ENCODE results near the gene TDRKH. TPM values are rescaled to one million over a fixed set of nuclear protein-coding genes. Genes with fewer than 3 reads are reported as not detected.

The TDRKH gene
- total RNA-seq, 2 donors from 2014 or later = 6.8 to 9.1 TPM

DNA sequence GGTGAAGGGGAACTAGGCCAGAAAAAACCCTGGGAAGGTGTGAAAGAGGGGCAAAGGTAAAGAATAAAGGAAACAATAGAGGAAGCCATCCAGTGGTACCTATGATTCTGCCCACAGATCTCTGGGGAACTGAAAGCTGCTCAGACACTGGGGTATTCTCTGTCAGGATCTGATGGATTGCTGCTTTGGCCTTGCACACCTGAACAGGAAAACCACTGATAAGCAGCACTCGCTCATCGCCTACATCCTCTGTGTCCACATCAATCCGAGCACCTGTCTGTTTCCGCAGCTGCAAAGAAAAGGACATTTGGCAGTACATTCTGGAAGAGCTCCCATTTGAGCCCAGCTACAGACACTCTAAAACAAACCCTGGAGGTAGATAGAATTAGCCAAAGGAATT, 10.4 kb downstream of the TDRKH start:
- TF ChIP-seq, protein P1, sequence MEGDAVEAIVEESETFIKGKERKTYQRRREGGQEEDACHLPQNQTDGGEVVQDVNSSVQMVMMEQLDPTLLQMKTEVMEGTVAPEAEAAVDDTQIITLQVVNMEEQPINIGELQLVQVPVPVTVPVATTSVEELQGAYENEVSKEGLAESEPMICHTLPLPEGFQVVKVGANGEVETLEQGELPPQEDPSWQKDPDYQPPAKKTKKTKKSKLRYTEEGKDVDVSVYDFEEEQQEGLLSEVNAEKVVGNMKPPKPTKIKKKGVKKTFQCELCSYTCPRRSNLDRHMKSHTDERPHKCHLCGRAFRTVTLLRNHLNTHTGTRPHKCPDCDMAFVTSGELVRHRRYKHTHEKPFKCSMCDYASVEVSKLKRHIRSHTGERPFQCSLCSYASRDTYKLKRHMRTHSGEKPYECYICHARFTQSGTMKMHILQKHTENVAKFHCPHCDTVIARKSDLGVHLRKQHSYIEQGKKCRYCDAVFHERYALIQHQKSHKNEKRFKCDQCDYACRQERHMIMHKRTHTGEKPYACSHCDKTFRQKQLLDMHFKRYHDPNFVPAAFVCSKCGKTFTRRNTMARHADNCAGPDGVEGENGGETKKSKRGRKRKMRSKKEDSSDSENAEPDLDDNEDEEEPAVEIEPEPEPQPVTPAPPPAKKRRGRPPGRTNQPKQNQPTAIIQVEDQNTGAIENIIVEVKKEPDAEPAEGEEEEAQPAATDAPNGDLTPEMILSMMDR (IDR thresholded peaks at IDR 0.05) = no peak

DNA sequence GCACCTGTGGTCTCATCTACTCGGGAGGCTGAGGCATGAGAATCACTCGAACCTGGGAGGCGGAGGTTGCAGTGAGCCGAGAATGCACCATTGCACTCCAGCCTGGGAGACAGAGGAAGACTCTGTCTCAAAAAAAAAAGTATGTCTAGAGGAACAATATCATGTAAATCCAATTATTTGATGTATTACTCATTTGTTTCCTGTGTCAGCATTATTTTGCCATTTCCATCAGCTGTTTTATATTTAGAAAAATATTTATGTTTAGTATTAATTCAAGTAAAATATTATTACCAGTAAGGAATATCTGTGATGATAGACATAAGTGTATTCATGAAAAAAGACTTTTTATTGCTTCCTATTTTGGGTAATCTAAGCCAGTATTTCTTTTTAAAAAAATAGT, 13.0 kb downstream of the TDRKH start:
- Histone ChIP-seq H3K4me1 (no peaks in the 10 kb centered on the region), H3K9ac (ENCODE audit: low read depth in 2 of 2, low read length in 2 of 2) (no peak overlapping the region), H3K36me3 (no peaks in the 10 kb centered on the region), H3K27me3 (no peaks in the 10 kb centered on the region), H3K9me3 (no peaks in the 10 kb centered on the region), H3K27ac (no peak overlapping the region), H3K4me3 (no peak overlapping the region)
- intact Hi-C loops (cut with DNase I) = no loop called here
- no peak for DNase-seq
- TF ChIP-seq, protein P1 (IDR thresholded peaks at IDR 0.05) = no peak

More for the DNA sequence above, 10.4 kb downstream of the TDRKH start:
- no peaks in the 10 kb centered on the region for H3K4me1 ChIP-seq
- H3K27ac ChIP-seq = no peak overlapping the region
- intact Hi-C loops (cut with DNase I) = no loop called here
- no peak overlapping the region for H3K4me3 ChIP-seq
- H3K27me3 ChIP-seq = no peaks in the 10 kb centered on the region
- no peak overlapping the region for H3K9ac ChIP-seq (ENCODE audit: low read depth in 2 of 2, low read length in 2 of 2)
- H3K9me3 ChIP-seq = no peaks in the 10 kb centered on the region
- H3K36me3 ChIP-seq = no peaks in the 10 kb centered on the region
- DNase-seq = no peak

DNA sequence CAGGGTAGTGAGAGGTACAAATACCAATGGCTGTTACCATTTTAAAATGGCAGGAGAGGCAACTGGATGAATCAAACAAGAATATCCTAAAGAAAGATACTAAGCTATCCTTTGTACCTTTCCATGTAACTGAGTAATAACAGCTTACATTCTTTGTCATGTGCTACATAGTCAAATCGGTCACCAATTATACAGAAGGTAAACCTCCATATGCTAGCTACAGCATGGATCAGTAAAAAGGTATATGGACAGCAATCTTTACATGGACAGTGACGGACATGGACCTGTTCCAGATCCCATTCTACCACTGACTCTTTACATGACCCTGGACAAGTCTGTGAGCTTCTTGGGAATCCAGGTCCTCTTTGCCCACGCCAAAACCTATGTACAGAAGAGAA, 13.6 kb downstream of the TDRKH start:
- DNase-seq = no peak
- no peak overlapping the region for H3K9ac ChIP-seq (ENCODE audit: low read depth in 2 of 2, low read length in 2 of 2)
- no peaks in the 10 kb centered on the region for H3K27me3 ChIP-seq
- no peak overlapping the region for H3K27ac ChIP-seq
- no peaks in the 10 kb centered on the region for H3K9me3 ChIP-seq
- no peak overlapping the region for H3K4me3 ChIP-seq
- TF ChIP-seq, protein P1 (IDR thresholded peaks at IDR 0.05) = no peak
- no peaks in the 10 kb centered on the region for H3K4me1 ChIP-seq
- intact Hi-C loops (cut with DNase I) = no loop called here
- no peaks in the 10 kb centered on the region for H3K36me3 ChIP-seq

DNA sequence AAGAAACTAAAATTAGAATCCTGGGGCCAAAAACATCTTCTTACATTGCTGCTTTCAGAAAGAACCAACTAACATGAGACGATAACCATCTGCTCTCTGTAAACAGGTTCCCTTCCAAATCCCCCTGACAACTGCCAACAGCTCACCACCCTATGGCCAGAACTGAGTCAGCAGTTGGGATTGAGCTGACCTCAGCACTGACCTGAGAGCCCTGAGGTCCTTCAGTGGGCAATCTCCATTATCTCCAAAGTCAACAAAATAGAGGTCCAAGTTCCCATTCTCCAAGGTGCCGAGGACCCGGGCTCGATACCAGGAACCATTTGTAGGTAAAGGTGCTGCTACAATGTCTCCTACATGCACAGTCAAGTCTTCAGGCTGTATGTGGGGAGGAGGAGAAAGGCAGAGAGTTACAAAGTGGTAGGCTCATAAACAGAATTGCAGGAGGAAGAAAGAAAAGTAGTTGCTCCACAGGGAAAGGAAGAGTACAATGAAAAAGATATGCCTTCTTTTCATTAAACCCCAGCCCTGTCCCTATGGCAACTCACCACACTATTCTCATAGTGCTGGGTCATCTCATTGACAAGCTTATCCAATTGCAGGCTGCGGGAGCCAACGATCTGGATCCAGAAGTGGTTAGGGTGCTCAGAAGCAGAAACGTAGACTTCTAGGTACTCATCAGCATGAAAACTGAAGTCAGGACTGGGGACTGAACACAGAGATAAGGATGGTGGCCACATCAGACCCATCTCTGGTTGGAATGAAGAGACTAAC, 14.2 kb downstream of the TDRKH start:
- no peaks in the 10 kb centered on the region for H3K9me3 ChIP-seq
- H3K27me3 ChIP-seq = no peaks in the 10 kb centered on the region
- TF ChIP-seq, protein P1 (IDR thresholded peaks at IDR 0.05) = no peak
- no peak overlapping the region for H3K9ac ChIP-seq (ENCODE audit: low read depth in 2 of 2, low read length in 2 of 2)
- H3K4me3 ChIP-seq = no peak overlapping the region
- intact Hi-C loops (cut with DNase I) = no loop called here
- no peaks in the 10 kb centered on the region for H3K4me1 ChIP-seq
- H3K27ac ChIP-seq = no peak overlapping the region
- DNase-seq = no peak
- no peaks in the 10 kb centered on the region for H3K36me3 ChIP-seq

DNA sequence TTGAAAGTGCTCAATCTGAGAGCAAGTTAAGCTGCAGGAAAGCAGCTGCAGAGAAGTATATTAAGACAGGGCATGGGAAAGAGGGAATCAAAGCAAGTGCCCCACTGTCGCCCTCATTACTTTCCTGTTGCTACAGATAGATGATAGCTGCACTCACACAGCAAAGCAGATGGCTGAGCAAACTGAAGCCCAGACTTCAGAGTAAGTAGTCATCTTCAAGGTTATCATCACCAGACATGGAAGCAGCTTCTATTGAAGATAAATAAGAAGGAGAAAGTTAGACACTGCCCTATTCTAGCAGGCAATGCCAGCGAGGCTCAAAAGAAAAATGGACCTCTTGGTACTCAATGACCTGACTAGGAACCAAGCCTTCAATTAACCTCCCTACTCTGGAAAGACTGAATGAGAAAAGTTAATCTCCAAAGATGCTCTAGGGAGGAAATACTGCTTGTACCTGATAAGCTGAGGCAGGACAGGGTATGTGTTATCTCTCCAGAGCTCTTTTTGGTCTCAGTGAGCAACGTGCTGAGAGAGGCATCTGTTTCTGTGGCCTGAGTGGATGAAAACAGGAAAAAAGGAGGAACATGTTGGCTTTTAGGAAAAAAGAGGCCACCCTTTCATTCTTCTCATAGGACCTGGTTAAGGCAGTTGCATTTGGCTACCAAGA, 15.9 kb downstream of the TDRKH start:
- H3K9ac ChIP-seq (ENCODE audit: low read depth in 2 of 2, low read length in 2 of 2) = no peak overlapping the region
- intact Hi-C loops (cut with DNase I) = no loop called here
- no peak for DNase-seq
- H3K9me3 ChIP-seq = no peaks in the 10 kb centered on the region
- H3K27ac ChIP-seq = no peak overlapping the region
- TF ChIP-seq, protein P1 (IDR thresholded peaks at IDR 0.05) = no peak
- H3K27me3 ChIP-seq = no peaks in the 10 kb centered on the region
- H3K4me3 ChIP-seq = no peak overlapping the region
- H3K36me3 ChIP-seq = no peaks in the 10 kb centered on the region
- no peaks in the 10 kb centered on the region for H3K4me1 ChIP-seq

Data from colonic mucosa (tissue), 4 donors.